ENCODE results near the gene ACTR2.

- TF ChIP-seq ZNF423 (tag by site-specific recombination; IDR thresholded peaks at IDR 0.05) (no peak), CTCF (tag by site-specific recombination; IDR thresholded peaks at IDR 0.05) (no peak), ATF2 (tag by site-specific recombination; IDR thresholded peaks at IDR 0.05; ENCODE audit: low read depth) (no peak), GFI1B (tag by site-specific recombination; IDR thresholded peaks at IDR 0.05) (no peak), PRDM4 (tag by site-specific recombination; IDR thresholded peaks at IDR 0.05) (no peak), HOXD13 (CRISPR knock-in tag; IDR thresholded peaks at IDR 0.05; ENCODE audit: borderline replicate concordance) (no peak), REST (tag by site-specific recombination; IDR thresholded peaks at IDR 0.05) (no peak), PRDM6 (tag by site-specific recombination; IDR thresholded peaks at IDR 0.05) (no peak), ZBTB8A (tag by site-specific recombination; IDR thresholded peaks at IDR 0.05) (no peak), ZBTB10 (tag by site-specific recombination; IDR thresholded peaks at IDR 0.05) (no peak), ZNF404 (tag by site-specific recombination; IDR thresholded peaks at IDR 0.05) (no peak)
Measured at GRCh38 chr2:65212115-65212514, 15.5 kb upstream of the ACTR2 start.
